ENCODE results near the gene HOXD10. TPM values are rescaled to one million over a fixed set of nuclear protein-coding genes. Genes with fewer than 3 reads are reported as not detected.

The HOXD10 gene
- total RNA-seq, 4 donors from 2014 or later = 0.31 to 0.67 (median 0.52) TPM; not detected in 1

DNA sequence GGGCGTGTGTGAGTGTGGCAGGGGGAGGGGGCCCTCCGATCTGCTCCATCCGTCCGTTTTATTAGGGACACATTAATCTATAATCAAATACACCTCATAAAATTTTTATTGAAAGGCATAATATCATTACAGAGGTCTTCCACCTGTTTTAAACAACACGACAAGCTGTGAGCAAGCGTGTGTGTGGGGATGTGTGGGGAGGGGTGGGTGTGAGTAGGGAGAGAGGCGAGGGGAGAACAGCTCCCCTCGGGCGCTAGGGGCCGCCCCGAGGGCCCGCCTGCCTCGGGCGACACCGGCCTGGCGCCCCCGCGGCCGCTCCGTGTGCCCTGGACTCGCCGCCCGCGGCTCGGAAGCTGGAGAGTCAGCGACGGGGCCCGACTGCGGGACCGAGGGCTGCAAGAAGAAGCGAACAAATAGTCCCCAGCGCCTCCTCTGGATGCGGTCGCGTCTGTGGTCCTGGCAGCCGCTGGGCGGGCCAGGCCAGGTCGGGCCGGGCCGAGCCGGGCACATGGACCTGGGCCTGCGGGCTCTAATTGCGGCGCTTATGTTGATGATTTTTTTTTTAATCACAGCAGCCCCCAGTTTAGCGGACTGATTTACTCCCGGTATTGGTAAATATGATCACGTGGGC, 5.6 kb downstream of the HOXD10 start:
- no peak for TF ChIP-seq EP300 (IDR thresholded peaks at IDR 0.05)
- TF ChIP-seq CTCF (IDR thresholded peaks at IDR 0.05) = no peak
- no peak for TF ChIP-seq POLR2A (IDR thresholded peaks at IDR 0.05)
- TF ChIP-seq POLR2AphosphoS5 (IDR thresholded peaks at IDR 0.05) = no peak
- H3K4me1 ChIP-seq = peaks cover 0 to 33% (median 14%) of the 10 kb centered on the region in 3 donors
- WGBS, 2 donors (ENCODE audit: low coverage in 1 of 2) = 6% methylated on average over 7 of the region's 47 CpGs; no CpG with 5 or more reads in 1 of the 2 donors
- ATAC-seq = no peak
- H3K36me3 ChIP-seq = no peaks in the 10 kb centered on the region
- H3K27ac ChIP-seq = peak overlapping the region in 2 of 4 donors; percentile 1 to 58
- no peaks in the 10 kb centered on the region for H3K9me3 ChIP-seq
- H3K27me3 ChIP-seq = peaks cover 100% of the 10 kb centered on the region
- H3K4me3 ChIP-seq = peak overlapping the region; percentile 19 to 54

DNA sequence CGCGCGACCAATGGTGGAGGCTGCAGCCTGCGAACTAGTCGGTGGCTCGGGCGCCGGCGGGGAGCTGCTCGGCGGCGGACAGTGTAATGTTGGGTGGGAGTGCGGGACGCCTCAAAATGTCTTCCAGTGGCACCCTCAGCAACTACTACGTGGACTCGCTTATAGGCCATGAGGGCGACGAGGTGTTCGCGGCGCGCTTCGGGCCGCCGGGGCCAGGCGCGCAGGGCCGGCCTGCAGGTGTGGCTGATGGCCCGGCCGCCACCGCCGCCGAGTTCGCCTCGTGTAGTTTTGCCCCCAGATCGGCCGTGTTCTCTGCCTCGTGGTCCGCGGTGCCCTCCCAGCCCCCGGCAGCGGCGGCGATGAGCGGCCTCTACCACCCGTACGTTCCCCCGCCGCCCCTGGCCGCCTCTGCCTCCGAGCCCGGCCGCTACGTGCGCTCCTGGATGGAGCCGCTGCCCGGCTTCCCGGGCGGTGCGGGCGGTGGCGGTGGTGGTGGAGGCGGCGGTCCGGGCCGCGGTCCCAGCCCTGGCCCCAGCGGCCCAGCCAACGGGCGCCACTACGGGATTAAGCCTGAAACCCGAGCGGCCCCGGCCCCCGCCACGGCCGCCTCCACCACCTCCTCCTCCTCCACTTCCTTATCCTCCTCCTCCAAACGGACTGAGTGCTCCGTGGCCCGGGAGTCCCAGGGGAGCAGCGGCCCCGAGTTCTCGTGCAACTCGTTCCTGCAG, 6.3 kb downstream of the HOXD10 start, which contains the start of gene HOXD9:
HOXD9 (plus strand) TSS at position 37 of the 728 bp plus-strand sequence; CDS start at position 87, 50 bp downstream.
- peak; percentile 56 for ATAC-seq
- peaks cover 100% of the 10 kb centered on the region for H3K27me3 ChIP-seq
- peak within 1 kb of the TSS in 3 of 4 donors; percentile 1 to 58 (median 35) for H3K27ac ChIP-seq
- TF ChIP-seq POLR2A (IDR thresholded peaks at IDR 0.05) = peak in 1 of 2 donors; percentile 3
- TF ChIP-seq CTCF (IDR thresholded peaks at IDR 0.05) = no peak
- no peaks in the 10 kb centered on the region for H3K36me3 ChIP-seq
- WGBS, 2 donors (ENCODE audit: low coverage in 1 of 2) = 0% methylated on average over 8 of the region's 84 CpGs; no CpG with 5 or more reads in 1 of the 2 donors
- peaks cover 0 to 36% (median 14%) of the 10 kb centered on the region in 3 donors for H3K4me1 ChIP-seq
- no peaks in the 10 kb centered on the region for H3K9me3 ChIP-seq
- H3K4me3 ChIP-seq = peak within 1 kb of the TSS; percentile 19 to 54

DNA sequence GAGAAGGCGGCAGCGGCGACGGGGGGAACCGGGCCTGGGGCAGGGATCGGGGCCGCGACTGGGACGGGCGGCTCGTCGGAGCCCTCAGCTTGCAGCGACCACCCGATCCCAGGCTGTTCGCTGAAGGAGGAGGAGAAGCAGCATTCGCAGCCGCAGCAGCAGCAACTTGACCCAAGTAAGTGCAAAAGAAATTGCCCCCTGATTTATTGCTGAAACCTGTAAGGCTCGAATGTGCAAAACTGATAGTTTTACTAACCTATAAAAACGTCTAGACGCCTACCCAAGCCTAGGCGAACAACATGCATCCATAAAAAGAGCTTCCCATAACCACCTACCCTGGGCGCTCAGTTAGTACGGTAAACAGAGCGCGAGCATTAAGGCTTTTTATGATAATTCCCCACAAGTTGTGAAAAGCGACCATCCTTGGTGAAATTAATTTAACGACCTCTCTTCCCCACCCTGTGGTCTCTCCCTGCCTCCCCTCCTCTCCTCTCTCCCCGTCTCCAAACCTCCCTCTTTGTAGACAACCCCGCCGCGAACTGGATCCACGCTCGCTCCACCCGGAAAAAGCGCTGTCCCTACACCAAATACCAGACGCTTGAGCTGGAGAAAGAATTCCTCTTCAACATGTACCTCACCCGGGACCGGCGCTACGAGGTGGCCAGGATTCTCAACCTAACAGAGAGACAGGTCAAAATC, 7.0 kb downstream of the HOXD10 start:
- Histone ChIP-seq H3K4me3 (peak overlapping the region in 1 of 2 donors; percentile 54), H3K36me3 (no peaks in the 10 kb centered on the region), H3K9me3 (no peaks in the 10 kb centered on the region), H3K4me1 (peaks cover 0 to 43% (median 14%) of the 10 kb centered on the region in 3 donors), H3K27me3 (peaks cover 100% of the 10 kb centered on the region), H3K27ac (no peak overlapping the region)
- ATAC-seq = no peak
- TF ChIP-seq CTCF (IDR thresholded peaks at IDR 0.05) (no peak), POLR2AphosphoS5 (IDR thresholded peaks at IDR 0.05) (no peak), EP300 (IDR thresholded peaks at IDR 0.05) (no peak), POLR2A (IDR thresholded peaks at IDR 0.05) (no peak)
- 6 to 10% methylated on average over 15 to 20 of the region's 40 CpGs for WGBS, 2 donors (ENCODE audit: low coverage in 1 of 2)

DNA sequence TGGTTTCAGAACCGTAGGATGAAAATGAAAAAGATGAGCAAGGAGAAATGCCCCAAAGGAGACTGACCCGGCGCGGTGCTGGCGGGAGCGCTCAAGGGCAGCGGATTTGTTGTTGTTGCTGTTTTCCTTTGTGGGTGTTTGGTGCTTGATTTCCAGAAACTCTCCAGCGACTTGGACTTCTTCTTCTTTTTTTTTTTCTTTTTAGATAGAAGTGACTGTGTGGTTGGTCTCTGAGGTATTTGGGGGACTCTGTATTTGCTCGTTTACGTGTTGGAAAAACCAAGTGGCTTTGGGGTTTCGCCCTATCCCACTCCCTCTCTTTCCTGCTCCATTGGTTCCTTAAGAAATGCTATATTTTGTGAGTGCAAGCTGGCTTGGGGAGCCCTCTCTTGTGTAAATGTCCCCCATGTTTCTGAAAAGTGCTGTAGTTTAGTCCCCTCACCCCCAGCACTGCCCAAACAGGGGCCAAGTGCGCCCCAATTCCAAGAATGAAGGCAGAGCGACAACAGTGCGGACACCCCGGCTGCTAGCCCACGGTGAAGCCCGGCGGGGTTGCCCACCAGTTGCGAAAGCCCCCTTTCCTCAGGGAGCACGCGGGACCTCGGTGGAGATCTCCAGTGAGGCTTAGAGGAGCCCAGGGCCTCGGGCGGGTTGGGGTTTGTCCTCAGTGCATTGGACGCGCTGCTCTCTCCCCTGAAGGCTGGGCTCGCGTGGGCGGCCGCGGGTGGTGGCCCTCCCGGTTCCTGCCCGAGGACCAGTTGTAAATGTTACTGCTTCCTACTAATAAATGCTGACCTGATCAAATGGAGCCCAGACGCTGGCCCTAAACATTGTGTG, 7.8 kb downstream of the HOXD10 start:
- 17 to 20% methylated on average over 12 to 13 of the region's 34 CpGs for WGBS, 2 donors (ENCODE audit: low coverage in 1 of 2)
- Histone ChIP-seq H3K27me3 (peaks cover 100% of the 10 kb centered on the region), H3K4me3 (peak overlapping the region in 1 of 2 donors; percentile 54), H3K9me3 (no peaks in the 10 kb centered on the region), H3K27ac (no peak overlapping the region), H3K4me1 (peaks cover 0 to 51% (median 15%) of the 10 kb centered on the region in 3 donors), H3K36me3 (no peaks in the 10 kb centered on the region)
- no peak for TF ChIP-seq POLR2AphosphoS5 (IDR thresholded peaks at IDR 0.05)
- TF ChIP-seq EP300 (IDR thresholded peaks at IDR 0.05) = no peak
- ATAC-seq = no peak

Measured in gastroesophageal sphincter (tissue), 4 donors.